Stomach (tissue), 4 donors: ENCODE measurements around the gene PDE4D.

Experiments used
- EP300 ChIP-seq: sonication (generic); formaldehyde crosslinking; IDR thresholded peaks from one replicate; pipeline ENCODE4 v1.6.1; 2017; ENCODE audit warnings: antibody characterized with exemption
- POLR2A ChIP-seq, 4 donors: fragments of 450-650 bp; IDR thresholded peaks; one replicate each; pipeline ENCODE4 v1.6.1; 2016; ENCODE audit warnings: antibody characterized with exemption in 4 of 4, control low read depth in 2 of 4, mild to moderate bottlenecking in 1 of 4, moderate library complexity in 1 of 4
- POLR2AphosphoS5 ChIP-seq, 3 donors: sonication (generic); formaldehyde crosslinking; IDR thresholded peaks; one replicate each; pipeline ENCODE4 v1.6.1; 2016; ENCODE audit warnings: antibody characterized with exemption in 3 of 3
- TF ChIP-seq, protein P1 (sequence below), 7 experiments: fragments of 450-650 bp in 4 of 7; fragments of 200-600 bp in 3 of 7; sonication (generic) in 3 of 7; IDR thresholded peaks; one replicate each; pipeline ENCODE4 v1.5.1; 2016 to 2019; ENCODE audit warnings: antibody characterized with exemption in 7 of 7, control low read depth in 2 of 7, mild to moderate bottlenecking in 1 of 7

DNA sequence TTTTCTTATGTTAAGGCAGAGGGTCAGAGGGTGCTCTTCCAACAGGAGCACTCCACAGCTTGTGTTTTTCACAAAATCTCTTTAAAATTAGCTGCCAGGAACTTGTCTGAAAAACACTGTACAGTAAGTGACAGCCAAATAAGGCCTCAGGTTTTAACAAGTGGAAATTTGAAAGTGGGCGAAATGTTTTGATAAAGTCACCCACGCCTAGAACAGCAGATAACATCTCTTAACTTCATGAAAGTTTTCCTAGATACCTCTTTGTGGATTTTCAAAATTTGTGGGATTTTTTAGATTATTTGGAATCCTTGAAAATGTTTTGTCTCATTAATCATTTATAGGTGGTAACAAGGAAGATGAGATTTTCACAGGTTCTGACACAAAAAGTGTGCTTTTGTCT is 121.3 kb downstream of the PDE4D start:
- no peak for TF ChIP-seq POLR2A (IDR thresholded peaks at IDR 0.05)
- TF ChIP-seq, protein P1, sequence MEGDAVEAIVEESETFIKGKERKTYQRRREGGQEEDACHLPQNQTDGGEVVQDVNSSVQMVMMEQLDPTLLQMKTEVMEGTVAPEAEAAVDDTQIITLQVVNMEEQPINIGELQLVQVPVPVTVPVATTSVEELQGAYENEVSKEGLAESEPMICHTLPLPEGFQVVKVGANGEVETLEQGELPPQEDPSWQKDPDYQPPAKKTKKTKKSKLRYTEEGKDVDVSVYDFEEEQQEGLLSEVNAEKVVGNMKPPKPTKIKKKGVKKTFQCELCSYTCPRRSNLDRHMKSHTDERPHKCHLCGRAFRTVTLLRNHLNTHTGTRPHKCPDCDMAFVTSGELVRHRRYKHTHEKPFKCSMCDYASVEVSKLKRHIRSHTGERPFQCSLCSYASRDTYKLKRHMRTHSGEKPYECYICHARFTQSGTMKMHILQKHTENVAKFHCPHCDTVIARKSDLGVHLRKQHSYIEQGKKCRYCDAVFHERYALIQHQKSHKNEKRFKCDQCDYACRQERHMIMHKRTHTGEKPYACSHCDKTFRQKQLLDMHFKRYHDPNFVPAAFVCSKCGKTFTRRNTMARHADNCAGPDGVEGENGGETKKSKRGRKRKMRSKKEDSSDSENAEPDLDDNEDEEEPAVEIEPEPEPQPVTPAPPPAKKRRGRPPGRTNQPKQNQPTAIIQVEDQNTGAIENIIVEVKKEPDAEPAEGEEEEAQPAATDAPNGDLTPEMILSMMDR (IDR thresholded peaks at IDR 0.05), result no peak
- TF ChIP-seq EP300, result no peak
- TF ChIP-seq POLR2AphosphoS5 (IDR thresholded peaks at IDR 0.05), result no peak
